Measurements from ENCODE around the gene RIN3. TPM values are rescaled to one million over a fixed set of nuclear protein-coding genes. Genes with fewer than 3 reads are reported as not detected.

RIN3 gene
- total and polyA plus RNA-seq, 10 of the 15 experiments (the other 5 are each of a cell fraction or from before 2014, with no cell fraction given): 0.91 to 23.3 (median 6.3) TPM

DNA sequence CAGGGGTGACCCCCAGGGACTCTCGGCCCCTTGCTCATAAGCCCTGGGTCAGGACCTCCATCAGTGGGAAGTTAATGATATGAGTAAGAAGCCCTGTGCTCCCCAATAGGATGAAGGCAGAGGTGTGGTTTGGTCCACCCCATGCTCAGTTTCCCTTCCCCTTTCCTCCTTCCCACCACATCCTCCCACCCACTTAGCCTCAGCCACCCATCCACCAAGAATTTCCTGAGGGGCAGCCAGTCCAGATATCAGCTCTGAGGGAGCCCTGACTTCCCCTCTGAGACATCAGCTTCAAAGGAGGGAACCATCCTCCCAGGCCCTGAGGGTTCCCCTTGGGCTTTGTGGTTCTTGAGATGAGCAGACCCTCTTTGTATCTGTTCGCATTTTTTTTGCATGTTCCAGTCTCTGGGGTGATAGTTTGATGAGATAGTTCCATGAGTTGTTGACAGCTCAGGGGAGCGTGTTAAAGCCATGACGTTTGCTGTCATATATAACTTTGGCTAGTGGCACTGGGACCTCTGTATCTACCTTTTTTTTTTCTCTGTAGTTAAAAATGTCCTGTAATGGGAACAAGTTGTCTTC lies 163.6 kb downstream of the RIN3 start (continued):
- TF ChIP-seq KLF5 (IDR thresholded peaks at IDR 0.05; ENCODE audit: partially characterized antibody): peak; percentile 90
- no peak for TF ChIP-seq EZH2 (IDR thresholded peaks at IDR 0.05; ENCODE audit: borderline replicate concordance, control insufficient read depth, low read depth, low read length)
- peak; percentile 94 for TF ChIP-seq CREM (IDR thresholded peaks at IDR 0.05; ENCODE audit: low read depth)
- peak; percentile 33; the same call in 1 of the 2 replicates for TF ChIP-seq JUND (IDR thresholded peaks at IDR 0.05; ENCODE audit: low read depth, low read length)
- TF ChIP-seq, protein P1, sequence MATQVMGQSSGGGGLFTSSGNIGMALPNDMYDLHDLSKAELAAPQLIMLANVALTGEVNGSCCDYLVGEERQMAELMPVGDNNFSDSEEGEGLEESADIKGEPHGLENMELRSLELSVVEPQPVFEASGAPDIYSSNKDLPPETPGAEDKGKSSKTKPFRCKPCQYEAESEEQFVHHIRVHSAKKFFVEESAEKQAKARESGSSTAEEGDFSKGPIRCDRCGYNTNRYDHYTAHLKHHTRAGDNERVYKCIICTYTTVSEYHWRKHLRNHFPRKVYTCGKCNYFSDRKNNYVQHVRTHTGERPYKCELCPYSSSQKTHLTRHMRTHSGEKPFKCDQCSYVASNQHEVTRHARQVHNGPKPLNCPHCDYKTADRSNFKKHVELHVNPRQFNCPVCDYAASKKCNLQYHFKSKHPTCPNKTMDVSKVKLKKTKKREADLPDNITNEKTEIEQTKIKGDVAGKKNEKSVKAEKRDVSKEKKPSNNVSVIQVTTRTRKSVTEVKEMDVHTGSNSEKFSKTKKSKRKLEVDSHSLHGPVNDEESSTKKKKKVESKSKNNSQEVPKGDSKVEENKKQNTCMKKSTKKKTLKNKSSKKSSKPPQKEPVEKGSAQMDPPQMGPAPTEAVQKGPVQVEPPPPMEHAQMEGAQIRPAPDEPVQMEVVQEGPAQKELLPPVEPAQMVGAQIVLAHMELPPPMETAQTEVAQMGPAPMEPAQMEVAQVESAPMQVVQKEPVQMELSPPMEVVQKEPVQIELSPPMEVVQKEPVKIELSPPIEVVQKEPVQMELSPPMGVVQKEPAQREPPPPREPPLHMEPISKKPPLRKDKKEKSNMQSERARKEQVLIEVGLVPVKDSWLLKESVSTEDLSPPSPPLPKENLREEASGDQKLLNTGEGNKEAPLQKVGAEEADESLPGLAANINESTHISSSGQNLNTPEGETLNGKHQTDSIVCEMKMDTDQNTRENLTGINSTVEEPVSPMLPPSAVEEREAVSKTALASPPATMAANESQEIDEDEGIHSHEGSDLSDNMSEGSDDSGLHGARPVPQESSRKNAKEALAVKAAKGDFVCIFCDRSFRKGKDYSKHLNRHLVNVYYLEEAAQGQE (IDR thresholded peaks at IDR 0.05; ENCODE audit: low read depth, low read length): 0 out of 2 replicates have a peak, but pooled peaks have one; percentile 13
- peak; percentile 90 to 94; a peak in 3 of 4 replicates for TF ChIP-seq EP300 (IDR thresholded peaks at IDR 0.05; ENCODE audit: borderline replicate concordance in 1 of 2, control insufficient read depth in 1 of 2, low read depth in 2 of 2, low read length in 2 of 2)
- TF ChIP-seq SMAD1 (IDR thresholded peaks at IDR 0.05; ENCODE audit: low read depth, partially characterized antibody): peak; percentile 93
- TF ChIP-seq, protein P2, sequence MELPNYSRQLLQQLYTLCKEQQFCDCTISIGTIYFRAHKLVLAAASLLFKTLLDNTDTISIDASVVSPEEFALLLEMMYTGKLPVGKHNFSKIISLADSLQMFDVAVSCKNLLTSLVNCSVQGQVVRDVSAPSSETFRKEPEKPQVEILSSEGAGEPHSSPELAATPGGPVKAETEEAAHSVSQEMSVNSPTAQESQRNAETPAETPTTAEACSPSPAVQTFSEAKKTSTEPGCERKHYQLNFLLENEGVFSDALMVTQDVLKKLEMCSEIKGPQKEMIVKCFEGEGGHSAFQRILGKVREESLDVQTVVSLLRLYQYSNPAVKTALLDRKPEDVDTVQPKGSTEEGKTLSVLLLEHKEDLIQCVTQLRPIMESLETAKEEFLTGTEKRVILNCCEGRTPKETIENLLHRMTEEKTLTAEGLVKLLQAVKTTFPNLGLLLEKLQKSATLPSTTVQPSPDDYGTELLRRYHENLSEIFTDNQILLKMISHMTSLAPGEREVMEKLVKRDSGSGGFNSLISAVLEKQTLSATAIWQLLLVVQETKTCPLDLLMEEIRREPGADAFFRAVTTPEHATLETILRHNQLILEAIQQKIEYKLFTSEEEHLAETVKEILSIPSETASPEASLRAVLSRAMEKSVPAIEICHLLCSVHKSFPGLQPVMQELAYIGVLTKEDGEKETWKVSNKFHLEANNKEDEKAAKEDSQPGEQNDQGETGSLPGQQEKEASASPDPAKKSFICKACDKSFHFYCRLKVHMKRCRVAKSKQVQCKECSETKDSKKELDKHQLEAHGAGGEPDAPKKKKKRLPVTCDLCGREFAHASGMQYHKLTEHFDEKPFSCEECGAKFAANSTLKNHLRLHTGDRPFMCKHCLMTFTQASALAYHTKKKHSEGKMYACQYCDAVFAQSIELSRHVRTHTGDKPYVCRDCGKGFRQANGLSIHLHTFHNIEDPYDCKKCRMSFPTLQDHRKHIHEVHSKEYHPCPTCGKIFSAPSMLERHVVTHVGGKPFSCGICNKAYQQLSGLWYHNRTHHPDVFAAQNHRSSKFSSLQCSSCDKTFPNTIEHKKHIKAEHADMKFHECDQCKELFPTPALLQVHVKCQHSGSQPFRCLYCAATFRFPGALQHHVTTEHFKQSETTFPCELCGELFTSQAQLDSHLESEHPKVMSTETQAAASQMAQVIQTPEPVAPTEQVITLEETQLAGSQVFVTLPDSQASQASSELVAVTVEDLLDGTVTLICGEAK (IDR thresholded peaks at IDR 0.05; ENCODE audit: borderline replicate concordance): no peak
- no peak for TF ChIP-seq SIX5 (IDR thresholded peaks at IDR 0.05; ENCODE audit: low read depth, low read length, severe bottlenecking)
- TF ChIP-seq MEF2A (IDR thresholded peaks at IDR 0.05; ENCODE audit: insufficient read depth, low read depth, low read length): peak; percentile 85
- peak; percentile 95; the same call in 1 of the 2 replicates for TF ChIP-seq BCL11A (IDR thresholded peaks at IDR 0.05; ENCODE audit: low read depth, low read length)
- peak; percentile 100 for TF ChIP-seq IKZF2 (IDR thresholded peaks at IDR 0.05)
- peak; percentile 100 for TF ChIP-seq GATAD2B (conservative IDR thresholded peaks at IDR 0.05; ENCODE audit: low read depth)
- peak; percentile 73 for TF ChIP-seq FOXK2 (IDR thresholded peaks at IDR 0.05)
- peak in 1 of 2 experiments; percentile 99; a peak in 2 of 4 replicates for TF ChIP-seq CEBPB (IDR thresholded peaks at IDR 0.05; ENCODE audit: borderline replicate concordance in 1 of 2, low read depth in 2 of 2, low read length in 2 of 2)
- 0 out of 2 replicates have a peak, but pooled peaks have one; percentile 22 for TF ChIP-seq TCF3 (IDR thresholded peaks at IDR 0.05; ENCODE audit: borderline replicate concordance, insufficient read depth, low read depth, low read length)
- peak; percentile 98 for TF ChIP-seq IRF4 (IDR thresholded peaks at IDR 0.05; ENCODE audit: low read depth, low read length)
- TF ChIP-seq, protein P3, sequence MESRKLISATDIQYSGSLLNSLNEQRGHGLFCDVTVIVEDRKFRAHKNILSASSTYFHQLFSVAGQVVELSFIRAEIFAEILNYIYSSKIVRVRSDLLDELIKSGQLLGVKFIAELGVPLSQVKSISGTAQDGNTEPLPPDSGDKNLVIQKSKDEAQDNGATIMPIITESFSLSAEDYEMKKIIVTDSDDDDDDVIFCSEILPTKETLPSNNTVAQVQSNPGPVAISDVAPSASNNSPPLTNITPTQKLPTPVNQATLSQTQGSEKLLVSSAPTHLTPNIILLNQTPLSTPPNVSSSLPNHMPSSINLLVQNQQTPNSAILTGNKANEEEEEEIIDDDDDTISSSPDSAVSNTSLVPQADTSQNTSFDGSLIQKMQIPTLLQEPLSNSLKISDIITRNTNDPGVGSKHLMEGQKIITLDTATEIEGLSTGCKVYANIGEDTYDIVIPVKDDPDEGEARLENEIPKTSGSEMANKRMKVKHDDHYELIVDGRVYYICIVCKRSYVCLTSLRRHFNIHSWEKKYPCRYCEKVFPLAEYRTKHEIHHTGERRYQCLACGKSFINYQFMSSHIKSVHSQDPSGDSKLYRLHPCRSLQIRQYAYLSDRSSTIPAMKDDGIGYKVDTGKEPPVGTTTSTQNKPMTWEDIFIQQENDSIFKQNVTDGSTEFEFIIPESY (IDR thresholded peaks at IDR 0.05): no peak
- no peak for TF ChIP-seq SMARCA5 (IDR thresholded peaks at IDR 0.05)
- TF ChIP-seq ETV6 (conservative IDR thresholded peaks at IDR 0.05 in 1 of 2, IDR thresholded peaks at IDR 0.05 in 1 of 2; ENCODE audit: borderline replicate concordance in 1 of 2, low read depth in 1 of 2): peak in 1 of 2 experiments; percentile 96; a peak in 2 of 4 replicates
